Measurements from ENCODE around the gene GPANK1.

DNA sequence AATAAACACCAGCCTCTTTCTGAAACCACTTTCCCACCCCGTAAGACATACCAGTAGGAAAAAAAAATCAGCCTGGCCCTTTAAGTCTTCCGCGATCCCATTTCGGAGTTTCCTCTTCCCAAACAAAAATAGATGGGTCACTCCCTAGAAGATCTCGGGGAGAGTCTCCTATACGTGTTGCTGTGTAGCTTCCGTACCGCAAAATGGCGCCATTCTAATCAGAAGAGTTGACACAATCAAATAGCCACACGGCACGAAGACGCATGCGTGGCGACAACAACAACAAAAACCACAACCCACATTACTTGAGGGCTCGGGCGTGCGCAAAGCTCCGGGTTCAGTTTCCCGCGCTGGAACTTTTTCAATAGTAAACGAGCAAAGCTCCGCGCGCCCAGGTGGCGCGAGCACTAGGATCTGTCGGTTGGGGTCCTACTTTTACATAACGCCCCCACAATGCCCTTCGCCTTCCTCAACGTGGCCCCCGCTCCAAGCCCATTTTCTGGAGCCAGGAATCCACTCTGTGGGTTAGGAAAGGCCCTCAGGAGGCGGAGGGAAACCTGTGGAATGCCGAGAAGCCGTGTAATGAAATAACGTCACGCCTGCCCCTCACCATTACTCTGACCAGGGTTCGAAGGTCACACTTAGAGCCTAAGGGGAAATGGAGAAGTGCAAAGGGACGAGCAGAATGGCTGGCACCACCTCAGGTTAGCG is at the start of gene GPANK1:
- TF ChIP-seq POLR2AphosphoS5 (IDR thresholded peaks at IDR 0.05; ENCODE audit: low read depth, low read length) (peak; percentile 30; the same call in 1 of the 2 replicates), REST (IDR thresholded peaks at IDR 0.05; ENCODE audit: insufficient read depth in 1 of 2, low read depth in 2 of 2, low read length in 1 of 2) (no peak), SIN3A (IDR thresholded peaks at IDR 0.05; ENCODE audit: borderline replicate concordance, insufficient read depth, low read depth, low read length) (no peak), TCF7L2 (IDR thresholded peaks at IDR 0.05; ENCODE audit: low read depth, low read length) (peak; percentile 49; the same call in 1 of the 2 replicates)
- TF ChIP-seq, protein P1, sequence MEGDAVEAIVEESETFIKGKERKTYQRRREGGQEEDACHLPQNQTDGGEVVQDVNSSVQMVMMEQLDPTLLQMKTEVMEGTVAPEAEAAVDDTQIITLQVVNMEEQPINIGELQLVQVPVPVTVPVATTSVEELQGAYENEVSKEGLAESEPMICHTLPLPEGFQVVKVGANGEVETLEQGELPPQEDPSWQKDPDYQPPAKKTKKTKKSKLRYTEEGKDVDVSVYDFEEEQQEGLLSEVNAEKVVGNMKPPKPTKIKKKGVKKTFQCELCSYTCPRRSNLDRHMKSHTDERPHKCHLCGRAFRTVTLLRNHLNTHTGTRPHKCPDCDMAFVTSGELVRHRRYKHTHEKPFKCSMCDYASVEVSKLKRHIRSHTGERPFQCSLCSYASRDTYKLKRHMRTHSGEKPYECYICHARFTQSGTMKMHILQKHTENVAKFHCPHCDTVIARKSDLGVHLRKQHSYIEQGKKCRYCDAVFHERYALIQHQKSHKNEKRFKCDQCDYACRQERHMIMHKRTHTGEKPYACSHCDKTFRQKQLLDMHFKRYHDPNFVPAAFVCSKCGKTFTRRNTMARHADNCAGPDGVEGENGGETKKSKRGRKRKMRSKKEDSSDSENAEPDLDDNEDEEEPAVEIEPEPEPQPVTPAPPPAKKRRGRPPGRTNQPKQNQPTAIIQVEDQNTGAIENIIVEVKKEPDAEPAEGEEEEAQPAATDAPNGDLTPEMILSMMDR (IDR thresholded peaks at IDR 0.05), result no peak
